ENCODE data around the gene SLC36A3. TPM values are rescaled to one million over a fixed set of nuclear protein-coding genes. Genes with fewer than 3 reads are reported as not detected.
A peak's percentile ranks its signal among the peaks of the same experiment; 100 is the strongest.
"Not testable (repeated sequence)": the region's sequence is repeated elsewhere in the genome, so short reads cannot be mapped to it uniquely, and the experiment has no call there.

SLC36A3 gene
- not detected for polyA plus RNA-seq (ENCODE audit: insufficient read length)
- long read RNA-seq, donor 1, result 0 reads
- long read RNA-seq, donor 2, result 0 reads
- long read RNA-seq, donor 3, result 0 reads
- long read RNA-seq, donor 4, result 0 reads
- long read RNA-seq, donor 5, result 0 reads
- long read RNA-seq, donor 6, result 0 reads
- long read RNA-seq, donor 7, result 0 reads
- long read RNA-seq, donor 8, result 0 reads

GRCh38 chr5:151303666-151304065, at the start of gene SLC36A3:
Gene SLC36A3 (minus strand): TSS chr5:151303766. CDS start chr5:151303354, 412 bp downstream.
- DNase-seq, result no peak

GRCh38 chr5:151351671-151352070, 48.1 kb upstream of the SLC36A3 start:
- no peak for DNase-seq

GRCh38 chr5:151348789-151349188, 45.2 kb upstream of the SLC36A3 start:
- DNase-seq, result no peak

- no peak for DNase-seq
Measured at GRCh38 chr5:151347369-151347768, 43.8 kb upstream of the SLC36A3 start, which contains the start of gene SLC36A2. Gene SLC36A2 (minus strand): TSS chr5:151347559. CDS start chr5:151347460, 99 bp downstream.

GRCh38 chr5:151345808-151346478, 42.4 kb upstream of the SLC36A3 start:
- no peak for DNase-seq

GRCh38 chr5:151345187-151345807, 41.7 kb upstream of the SLC36A3 start:
- DNase-seq, result no peak

- no peak for DNase-seq
Measured at GRCh38 chr5:151344088-151344487, 40.5 kb upstream of the SLC36A3 start.

GRCh38 chr5:151340004-151340403, 36.4 kb upstream of the SLC36A3 start:
- DNase-seq, result no peak

- DNase-seq, result no peak
Measured at GRCh38 chr5:151338734-151339133, 35.2 kb upstream of the SLC36A3 start.

- no peak for DNase-seq
Measured at GRCh38 chr5:151332857-151333256, 29.3 kb upstream of the SLC36A3 start.

GRCh38 chr5:151328734-151329133, 25.2 kb upstream of the SLC36A3 start:
- DNase-seq, result no peak

GRCh38 chr5:151327585-151327984, 24.0 kb upstream of the SLC36A3 start:
- no peak for DNase-seq

GRCh38 chr5:151326266-151326665, 22.7 kb upstream of the SLC36A3 start:
- DNase-seq, result no peak

GRCh38 chr5:151320481-151320880, 16.9 kb upstream of the SLC36A3 start:
- no peak for DNase-seq

GRCh38 chr5:151318850-151319732, 15.5 kb upstream of the SLC36A3 start:
- no peak for DNase-seq

GRCh38 chr5:151317871-151318270, 14.3 kb upstream of the SLC36A3 start:
- no peak for DNase-seq

GRCh38 chr5:151315998-151316597, 12.5 kb upstream of the SLC36A3 start:
- DNase-seq, result peak; percentile 64

- DNase-seq, result no peak
Measured at GRCh38 chr5:151313357-151313756, 9.8 kb upstream of the SLC36A3 start.

- no peak for DNase-seq
Measured at GRCh38 chr5:151312756-151313324, 9.3 kb upstream of the SLC36A3 start.

GRCh38 chr5:151310932-151311331, 7.4 kb upstream of the SLC36A3 start:
- DNase-seq, result no peak

GRCh38 chr5:151309821-151310220, 6.3 kb upstream of the SLC36A3 start:
- DNase-seq, result not testable (repeated sequence)

GRCh38 chr5:151309266-151309665, 5.7 kb upstream of the SLC36A3 start:
- DNase-seq, result not testable (repeated sequence)

Data from left kidney (tissue), 8 donors.